GM13977 (cell line): ENCODE data around the gene DGKQ.

Experiments used
- DNase-seq: peaks from one replicate; pipeline ENCODE4 v3.0.0; 2012; ENCODE audit warnings: low spot score
- CTCF ChIP-seq: IDR thresholded peaks from 2 replicates; pipeline ENCODE4 v1.5.1; 2012; ENCODE audit warnings: mild to moderate bottlenecking, control low read depth; ENCODE audit not compliant: insufficient read depth; ENCODE audit errors: extremely low read depth, missing control alignments
- in situ Hi-C: fragments of 300-500 bp; cut with MboI; formaldehyde crosslinking; loops from one replicate; pipeline ENCODE4 v1.12.0; 2022; ENCODE audit warnings: low sequenced_read_pairs, low pct_unique_long_range_greater_than_20kb, mixed read lengths, inconsistent platforms; ENCODE audit not compliant: unreplicated experiment

DGKQ gene

GRCh38 chr4:955931-956381, 17.4 kb downstream of the DGKQ start:
- DNase-seq, result no peak
- TF ChIP-seq CTCF, result no peak
- in situ Hi-C loops, result no loop called here

DNA sequence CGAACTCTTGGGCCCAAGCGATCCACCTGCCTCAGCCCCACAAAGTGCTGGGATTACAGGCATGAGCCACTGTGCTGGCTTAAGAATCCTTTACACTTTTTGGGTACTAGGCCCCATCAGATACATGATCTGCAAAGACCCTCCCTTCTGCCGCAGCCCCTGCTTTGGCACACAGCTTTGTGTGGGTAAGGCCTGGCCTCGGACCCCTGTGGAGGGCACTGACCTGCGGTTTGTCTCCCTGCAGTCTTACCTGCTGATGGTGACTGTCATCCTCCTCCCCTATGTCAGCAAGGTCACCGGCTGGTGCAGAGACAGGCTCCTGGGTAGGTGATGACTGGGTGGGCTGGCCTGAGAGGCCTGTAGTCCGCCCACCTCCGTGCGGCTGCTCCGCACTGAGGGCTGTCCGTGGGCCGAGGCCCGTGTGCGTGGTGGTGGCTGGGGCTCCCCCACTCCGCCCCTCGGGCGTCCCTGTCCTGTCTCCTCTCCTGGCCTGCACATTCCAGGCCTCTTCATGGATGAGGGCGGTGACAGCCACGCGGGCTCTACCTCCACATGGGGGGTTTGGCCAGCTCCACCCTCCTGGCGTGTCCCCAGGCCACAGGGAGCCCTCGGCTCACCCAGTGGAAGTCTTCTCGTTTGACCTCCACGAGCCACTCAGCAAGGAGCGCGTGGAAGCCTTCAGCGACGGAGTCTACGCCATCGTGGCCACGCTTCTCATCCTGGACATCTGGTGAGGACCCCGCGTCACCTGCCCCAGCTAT, 18.0 kb downstream of the DGKQ start:
- in situ Hi-C loops, result no loop called here
- DNase-seq, result no peak
- no peak for TF ChIP-seq CTCF

DNA sequence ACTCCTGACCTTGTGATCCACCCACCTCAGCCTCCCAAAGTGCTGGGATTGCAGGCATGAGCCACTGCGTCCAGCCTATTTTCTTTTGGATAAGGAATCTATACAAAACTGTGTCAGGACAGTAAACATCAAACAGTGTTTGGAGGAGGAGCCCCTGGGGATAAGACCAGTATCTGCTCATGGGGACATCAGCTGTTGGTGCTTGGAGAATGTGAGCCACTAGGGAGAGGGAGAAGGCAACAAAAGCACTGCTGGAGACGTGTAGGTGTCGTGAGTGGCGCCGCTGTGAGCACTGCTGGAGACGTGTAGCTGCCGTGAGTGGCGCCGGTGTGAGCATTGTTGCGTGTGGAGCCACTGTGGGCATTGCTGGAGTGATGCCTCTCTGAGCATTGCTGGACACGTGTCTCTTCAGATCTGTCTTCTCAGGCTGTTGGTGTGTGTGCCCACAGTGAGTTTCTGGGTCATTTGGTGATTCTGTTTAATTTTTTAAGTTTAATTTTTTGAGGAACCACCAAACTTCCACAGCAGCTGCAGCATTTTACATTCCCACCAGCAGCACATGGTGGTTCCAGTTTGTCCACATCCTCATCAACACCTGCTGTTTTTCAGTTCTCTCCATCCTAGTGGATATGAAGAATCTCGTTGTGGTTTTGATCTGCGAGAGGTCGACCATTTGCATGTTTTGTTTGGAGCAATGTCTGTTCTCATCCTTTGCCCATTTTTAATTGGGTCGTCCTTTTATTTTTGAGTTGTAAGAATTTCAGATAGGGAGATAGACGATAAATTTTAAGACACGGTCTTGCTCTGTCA, 19.0 kb downstream of the DGKQ start:
- in situ Hi-C loops, result no loop called here
- no peak for TF ChIP-seq CTCF
- no peak for DNase-seq

GRCh38 chr4:953574-953915, 19.8 kb downstream of the DGKQ start:
- in situ Hi-C loops, result no loop called here
- TF ChIP-seq CTCF, result no peak
- no peak for DNase-seq

DNA sequence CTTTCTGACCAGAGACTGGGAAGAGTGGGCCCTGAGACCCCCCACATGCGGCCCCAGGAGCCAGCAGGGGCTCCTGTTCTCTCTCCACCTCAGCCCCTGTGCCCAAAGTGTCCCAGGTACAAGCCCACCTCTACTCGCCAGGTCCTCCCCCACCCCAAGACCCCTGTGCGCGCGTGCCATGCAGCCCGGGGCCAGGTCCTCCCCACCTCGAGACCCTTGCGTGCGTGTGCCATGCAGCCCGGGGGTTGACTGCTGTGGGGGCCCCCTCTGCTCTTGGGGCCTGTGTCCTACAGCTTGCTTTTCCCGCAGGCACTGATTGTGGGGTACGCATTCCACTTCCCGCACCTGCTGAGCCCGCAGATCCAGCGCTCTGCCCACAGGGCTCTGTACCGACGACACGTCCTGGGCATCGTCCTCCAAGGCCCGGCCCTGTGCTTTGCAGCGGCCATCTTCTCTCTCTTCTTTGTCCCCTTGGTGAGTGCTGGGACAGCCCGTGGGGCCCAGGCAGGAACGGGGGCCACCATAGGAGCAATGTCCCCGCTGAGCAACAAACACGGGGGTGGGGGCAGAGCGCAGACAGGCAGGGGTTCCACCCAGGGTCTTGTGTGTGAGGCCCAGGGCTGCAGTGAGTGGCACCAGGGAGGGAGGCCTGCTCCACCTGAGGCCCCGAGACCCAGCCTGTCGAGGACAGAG, 20.3 kb downstream of the DGKQ start:
- DNase-seq, result no peak
- in situ Hi-C loops, result no loop called here
- TF ChIP-seq CTCF, result no peak

- DNase-seq, result no peak
- no peak for TF ChIP-seq CTCF
- in situ Hi-C loops, result no loop called here
Observed at GRCh38 chr4:951594-952468, 21.5 kb downstream of the DGKQ start.
